B cell (primary cell): ENCODE results near the gene CHCHD5. TPM values are rescaled to one million over a fixed set of nuclear protein-coding genes. Genes with fewer than 3 reads are reported as not detected.

ENCODE experiments used
- ATAC-seq: fragments of 200-7000 bp; cut with Tn5 transposase; one replicate; pipeline ENCODE4 v1.10.0; 2021; ENCODE audit warnings: low read depth, mild to moderate bottlenecking, moderate number of reproducible peaks, moderate library complexity
- CTCF ChIA-PET: fragments of 350-600 bp; sonication (Branson Sonifier 250); formaldehyde crosslinking; loops from one replicate; lab custom pipeline; 2021; ENCODE audit warnings: antibody characterized with exemption, inconsistent platforms; lab: Charles Lee
- POLR2A ChIA-PET: fragments of 350-600 bp; sonication (Branson Sonifier 250); formaldehyde crosslinking; loops from one replicate; lab custom pipeline; 2021; ENCODE audit warnings: antibody characterized with exemption; lab: Charles Lee
- DNase-seq: peaks from one replicate; pipeline ENCODE4 v3.0.0; 2013
- H2AFZ ChIP-seq: 2 replicates; pipeline ENCODE4 v1.6.1; 2012; ENCODE audit warnings: mild to moderate bottlenecking, low read depth, low read length; ENCODE audit not compliant: insufficient read depth, poor library complexity, severe bottlenecking
- H3K27ac ChIP-seq, 2 donors: 1 replicate in 1 of 2; 2 replicates in 1 of 2; pipeline ENCODE4 v1.5.1; 2012 to 2013; ENCODE audit warnings: low read length in 2 of 2, mild to moderate bottlenecking in 2 of 2, moderate library complexity in 1 of 2
- H3K27me3 ChIP-seq, 4 experiments: fragments of 200-600 bp in 1 of 4; sonication (generic) in 1 of 4; replicated peaks in 1 of 4; 1 replicate in 2 of 4; 2 replicates in 2 of 4; pipeline versions ENCODE4 v1.6.1 to v1.7.0; 2013 to 2016; ENCODE audit warnings: low read length in 3 of 4, mild to moderate bottlenecking in 2 of 4, mixed read lengths in 1 of 4, moderate library complexity in 1 of 4; ENCODE audit not compliant: insufficient read depth in 4 of 4, control insufficient read depth in 3 of 4; ENCODE audit errors: control extremely low read depth in 1 of 4
- H3K36me3 ChIP-seq, 2 experiments: replicated peaks in 1 of 2; 1 replicate in 1 of 2; 2 replicates in 1 of 2; pipeline versions ENCODE4 v1.6.1 to v1.7.1; 2013; ENCODE audit warnings: low read length in 1 of 2; ENCODE audit not compliant: insufficient read depth in 2 of 2, control insufficient read depth in 1 of 2; ENCODE audit errors: control extremely low read depth in 1 of 2, extremely low read depth in 1 of 2
- H3K4me1 ChIP-seq, 2 donors: fragments of 200-600 bp in 1 of 2; sonication (generic) in 1 of 2; 1 replicate in 1 of 2; 2 replicates in 1 of 2; pipeline versions ENCODE4 v1.5.1 to v1.6.1; 2013 to 2017; ENCODE audit warnings: low read length in 2 of 2; ENCODE audit not compliant: control insufficient read depth in 2 of 2, insufficient read depth in 2 of 2
- H3K4me2 ChIP-seq: replicated peaks from 2 replicates; pipeline ENCODE3; 2012; ENCODE audit warnings: mild to moderate bottlenecking, low read depth, low read length; ENCODE audit not compliant: poor library complexity, severe bottlenecking
- H3K4me3 ChIP-seq, 5 experiments: fragments of 200-600 bp in 1 of 5; sonication (generic) in 1 of 5; 1 replicate in 3 of 5; 2 replicates in 2 of 5; pipeline versions ENCODE4 v1.5.1 to v1.7.0; 2011 to 2016; ENCODE audit warnings: low read length in 4 of 5, mild to moderate bottlenecking in 4 of 5, low read depth in 2 of 5, control low read depth in 1 of 5, moderate library complexity in 1 of 5; ENCODE audit not compliant: insufficient read depth in 1 of 5; ENCODE audit errors: control extremely low read depth in 1 of 5, extremely low read depth in 1 of 5
- H3K79me2 ChIP-seq: fragments of 200-600 bp; sonication (generic); one replicate; pipeline ENCODE4 v1.6.0; 2016; ENCODE audit warnings: low read length; ENCODE audit not compliant: control insufficient read depth, insufficient read depth
- H3K9ac ChIP-seq: fragments of 200-600 bp; sonication (generic); 2 replicates; pipeline ENCODE4 v1.6.1; 2017; ENCODE audit warnings: mild to moderate bottlenecking, low read length, moderate library complexity
- H3K9me3 ChIP-seq, 3 donors: one replicate each; pipeline versions ENCODE4 v1.6.1 to v1.7.1; 2013; ENCODE audit warnings: low read length in 2 of 3; ENCODE audit not compliant: control insufficient read depth in 2 of 3, insufficient read depth in 1 of 3; ENCODE audit errors: control extremely low read depth in 1 of 3
- H4K20me1 ChIP-seq: 2 replicates; pipeline ENCODE4 v1.6.0; 2012; ENCODE audit warnings: mild to moderate bottlenecking, low read length; ENCODE audit not compliant: insufficient read depth, control insufficient read depth, poor library complexity, severe bottlenecking
- H3K27ac Mint-ChIP-seq: one replicate; pipeline ENCODE4 v1.8.0; 2021; ENCODE audit warnings: mixed read lengths
- H3K27me3 Mint-ChIP-seq: one replicate; pipeline ENCODE4 v1.8.0; 2021; ENCODE audit warnings: mixed read lengths
- H3K4me1 Mint-ChIP-seq: one replicate; pipeline ENCODE4 v1.8.0; 2021; ENCODE audit warnings: mixed read lengths
- H3K4me3 Mint-ChIP-seq: one replicate; pipeline ENCODE4 v1.8.0; 2021; ENCODE audit warnings: mixed read lengths
- H3K9me3 Mint-ChIP-seq: one replicate; pipeline ENCODE4 v1.8.0; 2022; ENCODE audit warnings: mixed read lengths; ENCODE audit not compliant: insufficient read depth
- EZH2 ChIP-seq: IDR thresholded peaks from 2 replicates; pipeline ENCODE4 v1.6.1; 2012; ENCODE audit warnings: borderline replicate concordance, low read depth, mild to moderate bottlenecking, moderate library complexity, low read length; ENCODE audit not compliant: insufficient read depth, poor library complexity, severe bottlenecking
- WGBS: methylation state at CpG from one replicate; pipeline ENCODE4 v1.1.5; 2013; ENCODE audit warnings: missing lambda C conversion rate; ENCODE audit not compliant: insufficient coverage; 5-methylcytosine and 5-hydroxymethylcytosine counted together
- intact Hi-C: fragments of 100-400 bp; cut with micrococcal nuclease; formaldehyde crosslinking; loops from one replicate; pipeline ENCODE4 v1.10.0; 2022
- polyA plus RNA-seq: library from polyadenylated mRNA; depleted of rRNA; stranded (reverse); fragments of >200 nt; gene quantifications from 2 replicates; pipeline ENCODE4 v1.2.3, GENCODE V29; 2012
- total RNA-seq, 2 donors: library from RNA; stranded (reverse); fragments of 120-200 nt in 1 of 2; gene quantifications; 1 replicate in 1 of 2; 2 replicates in 1 of 2; pipeline versions ENCODE4 v1.2.3 to v1.2.4, GENCODE V29; 2013 to 2022
- TF ChIP-seq, protein P1 (sequence below): fragments of 200-600 bp; IDR thresholded peaks from one replicate; pipeline ENCODE4 v1.8.0; 2022; ENCODE audit warnings: antibody characterized with exemption, mild to moderate bottlenecking

The CHCHD5 gene
- total and polyA plus RNA-seq, 2 donors (not counting 1 experiment from before 2014, with no cell fraction given): 19.9 to 34.5 TPM

- Histone ChIP-seq H3K9ac (no peak overlapping the region), H3K4me2 (no peak overlapping the region), H3K4me3 (no peak overlapping the region), H3K27me3 (no peaks in the 10 kb centered on the region), H3K4me1 (peaks cover 0 to 5% of the 10 kb centered on the region in 2 donors), H3K36me3 (no peaks in the 10 kb centered on the region), H3K79me2 (no peaks in the 10 kb centered on the region), H4K20me1 (no peaks in the 10 kb centered on the region), H3K27ac (no peak overlapping the region), H2AFZ (no peak overlapping the region), H3K9me3 (no peaks in the 10 kb centered on the region)
- no peaks in the 10 kb centered on the region for H3K9me3 Mint-ChIP-seq
- CTCF ChIA-PET: interaction anchor here (0.6 to 8.7 kb wide), 5 partner anchors 23 to 692 kb away, joined by 3 to 101 read pairs (median 3); no protein-coding TSS in a partner anchor
- DNase-seq: no peak
- no peak for TF ChIP-seq EZH2
- TF ChIP-seq, protein P1, sequence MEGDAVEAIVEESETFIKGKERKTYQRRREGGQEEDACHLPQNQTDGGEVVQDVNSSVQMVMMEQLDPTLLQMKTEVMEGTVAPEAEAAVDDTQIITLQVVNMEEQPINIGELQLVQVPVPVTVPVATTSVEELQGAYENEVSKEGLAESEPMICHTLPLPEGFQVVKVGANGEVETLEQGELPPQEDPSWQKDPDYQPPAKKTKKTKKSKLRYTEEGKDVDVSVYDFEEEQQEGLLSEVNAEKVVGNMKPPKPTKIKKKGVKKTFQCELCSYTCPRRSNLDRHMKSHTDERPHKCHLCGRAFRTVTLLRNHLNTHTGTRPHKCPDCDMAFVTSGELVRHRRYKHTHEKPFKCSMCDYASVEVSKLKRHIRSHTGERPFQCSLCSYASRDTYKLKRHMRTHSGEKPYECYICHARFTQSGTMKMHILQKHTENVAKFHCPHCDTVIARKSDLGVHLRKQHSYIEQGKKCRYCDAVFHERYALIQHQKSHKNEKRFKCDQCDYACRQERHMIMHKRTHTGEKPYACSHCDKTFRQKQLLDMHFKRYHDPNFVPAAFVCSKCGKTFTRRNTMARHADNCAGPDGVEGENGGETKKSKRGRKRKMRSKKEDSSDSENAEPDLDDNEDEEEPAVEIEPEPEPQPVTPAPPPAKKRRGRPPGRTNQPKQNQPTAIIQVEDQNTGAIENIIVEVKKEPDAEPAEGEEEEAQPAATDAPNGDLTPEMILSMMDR: no peak
- intact Hi-C loops: no loop called here
- no peak for ATAC-seq
- peaks cover 5% of the 10 kb centered on the region for H3K4me1 Mint-ChIP-seq
- no peak overlapping the region for H3K4me3 Mint-ChIP-seq
- POLR2A ChIA-PET: no interaction called here
- H3K27ac Mint-ChIP-seq: no peak overlapping the region
- H3K27me3 Mint-ChIP-seq: no peaks in the 10 kb centered on the region
- WGBS: 100% methylated on average over 2 of the region's 2 CpGs
Measured at GRCh38 chr2:112603731-112604130, 19.3 kb downstream of the CHCHD5 start.

DNA sequence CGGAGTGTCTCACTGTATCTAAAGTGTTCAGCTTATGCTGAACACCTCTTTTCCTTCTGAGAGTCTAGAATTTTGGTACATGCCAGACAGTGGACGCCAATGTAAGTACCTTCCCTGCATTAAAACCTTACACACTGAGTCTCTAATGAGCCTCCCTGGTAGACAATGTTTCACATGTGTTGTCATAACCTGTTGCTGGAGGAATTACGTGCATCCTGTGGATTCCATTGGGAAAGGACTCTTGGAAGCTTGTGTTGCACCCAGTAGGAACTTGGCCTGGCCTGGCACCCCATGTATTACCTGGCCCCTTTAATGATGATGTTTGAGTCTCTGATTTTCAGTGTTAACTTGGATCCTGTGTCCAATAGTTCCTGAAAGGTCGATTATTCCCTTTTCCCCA lies 20.5 kb downstream of the CHCHD5 start:
- ChIA-PET POLR2A (no interaction called here), CTCF (interaction anchor here (0.6 to 8.7 kb wide), 4 partner anchors 22 to 1548 kb away, joined by 3 to 101 read pairs (median 30); no protein-coding TSS in a partner anchor)
- Mint-ChIP-seq H3K4me1 (peaks cover 3% of the 10 kb centered on the region), H3K27me3 (no peaks in the 10 kb centered on the region), H3K4me3 (no peak overlapping the region), H3K9me3 (no peaks in the 10 kb centered on the region), H3K27ac (no peak overlapping the region)
- no peaks in the 10 kb centered on the region for H3K27me3 ChIP-seq
- DNase-seq: no peak
- H3K9me3 ChIP-seq: no peaks in the 10 kb centered on the region
- H3K36me3 ChIP-seq: no peaks in the 10 kb centered on the region
- H3K27ac ChIP-seq: no peak overlapping the region
- H4K20me1 ChIP-seq: no peaks in the 10 kb centered on the region
- no peak for ATAC-seq
- H3K4me3 ChIP-seq: no peak overlapping the region
- H3K4me2 ChIP-seq: no peak overlapping the region
- H3K9ac ChIP-seq: no peak overlapping the region
- TF ChIP-seq, protein P1: no peak
- TF ChIP-seq EZH2: no peak
- intact Hi-C loops: no loop called here
- peaks cover 0 to 2% of the 10 kb centered on the region in 2 donors for H3K4me1 ChIP-seq
- no peak overlapping the region for H2AFZ ChIP-seq
- H3K79me2 ChIP-seq: no peaks in the 10 kb centered on the region
- WGBS: 96% methylated on average over 3 of the region's 4 CpGs
